GM23338 (cell line): ENCODE measurements around the gene MCC. TPM values are rescaled to one million over a fixed set of nuclear protein-coding genes. Genes with fewer than 3 reads are reported as not detected.

Source experiments
- ATAC-seq: fragments of 200-7000 bp; cut with Tn5 transposase; 3 replicates; pipeline ENCODE4 v1.9.1; 2020
- DNase-seq: peaks from one replicate; pipeline ENCODE4 v3.0.0-alpha.2; 2015; ENCODE audit warnings: low spot score
- H2AFZ ChIP-seq: fragments of 200-600 bp; sonication (generic); 2 replicates; pipeline ENCODE4 v1.8.0; 2016; ENCODE audit warnings: antibody characterized with exemption, mild to moderate bottlenecking, moderate library complexity
- H3F3A ChIP-seq: fragments of 200-600 bp; sonication (generic); replicated peaks from 2 replicates; pipeline ENCODE4 v1.8.0; 2017; ENCODE audit warnings: antibody characterized with exemption, mixed run types, low read depth
- H3K27ac ChIP-seq: fragments of 200-600 bp; sonication (generic); 2 replicates; pipeline ENCODE4 v1.6.1; 2016; ENCODE audit warnings: low read depth
- H3K27me3 ChIP-seq: fragments of 200-600 bp; sonication (generic); 2 replicates; pipeline ENCODE4 v1.8.0; 2016; ENCODE audit warnings: mild to moderate bottlenecking, mixed run types, moderate library complexity; ENCODE audit not compliant: insufficient read depth
- H3K36me3 ChIP-seq: fragments of 200-600 bp; sonication (generic); 2 replicates; pipeline ENCODE4 v1.8.0; 2016; ENCODE audit warnings: mild to moderate bottlenecking; ENCODE audit not compliant: insufficient read depth
- H3K4me1 ChIP-seq: fragments of 200-600 bp; sonication (generic); 2 replicates; pipeline ENCODE4 v1.8.0; 2016; ENCODE audit warnings: mild to moderate bottlenecking, moderate library complexity; ENCODE audit not compliant: insufficient read depth
- H3K4me2 ChIP-seq: fragments of 200-600 bp; sonication (generic); 2 replicates; pipeline ENCODE4 v1.7.1; 2017; ENCODE audit warnings: mixed run types
- H3K4me3 ChIP-seq: fragments of 200-600 bp; sonication (generic); 2 replicates; pipeline ENCODE4 v1.6.1; 2016; ENCODE audit warnings: mixed run types
- H3K79me2 ChIP-seq: fragments of 200-600 bp; sonication (generic); replicated peaks from 2 replicates; pipeline ENCODE4 v1.8.0; 2017; ENCODE audit warnings: mild to moderate bottlenecking; ENCODE audit not compliant: insufficient read depth
- H3K9me2 ChIP-seq: fragments of 200-600 bp; sonication (generic); 2 replicates; pipeline ENCODE4 v1.8.0; 2017; ENCODE audit not compliant: insufficient read depth
- H4K20me1 ChIP-seq: fragments of 200-600 bp; sonication (generic); replicated peaks from 2 replicates; pipeline ENCODE4 v1.8.0; 2017; ENCODE audit warnings: mild to moderate bottlenecking; ENCODE audit not compliant: insufficient read depth
- H3K27ac Mint-ChIP-seq: 2 replicates; pipeline ENCODE4 v1.8.0; 2020; ENCODE audit warnings: inconsistent platforms, mild to moderate bottlenecking, moderate library complexity, mixed read lengths
- H3K27me3 Mint-ChIP-seq: 3 replicates; pipeline ENCODE4 v1.8.0; 2022; ENCODE audit warnings: low read depth, mild to moderate bottlenecking, moderate library complexity, mixed read lengths, inconsistent platforms; ENCODE audit not compliant: insufficient read depth, poor library complexity
- H3K36me3 Mint-ChIP-seq: 3 replicates; pipeline ENCODE4 v1.8.0; 2021; ENCODE audit warnings: low read depth, mild to moderate bottlenecking, inconsistent platforms, moderate library complexity, mixed read lengths
- H3K4me1 Mint-ChIP-seq: 3 replicates; pipeline ENCODE4 v1.8.0; 2020; ENCODE audit warnings: mild to moderate bottlenecking, inconsistent platforms, mixed read lengths
- H3K4me3 Mint-ChIP-seq: 3 replicates; pipeline ENCODE4 v1.8.0; 2021; ENCODE audit warnings: moderate library complexity, mild to moderate bottlenecking, inconsistent platforms, mixed read lengths
- H3K9me3 Mint-ChIP-seq: 3 replicates; pipeline ENCODE4 v1.8.0; 2020; ENCODE audit warnings: moderate library complexity, mild to moderate bottlenecking, inconsistent platforms, mixed read lengths
- CREB1 ChIP-seq: fragments of 250-450 bp; sonication (Bioruptor Pico); IDR thresholded peaks from 2 replicates; pipeline ENCODE4 v1.5.0; 2020; ENCODE audit warnings: low read depth, mild to moderate bottlenecking, moderate library complexity
- CTCF ChIP-seq, 2 experiments: fragments of 200-600 bp in 1 of 2; sonication (generic) in 1 of 2; conservative IDR thresholded peaks; 2 replicates each; pipeline versions ENCODE4 v1.5.1 to v1.6.1; 2016 to 2017; ENCODE audit warnings: antibody characterized with exemption in 2 of 2, low read depth in 2 of 2, mild to moderate bottlenecking in 2 of 2, moderate library complexity in 1 of 2
- ETS1 ChIP-seq: IDR thresholded peaks from 2 replicates; pipeline ENCODE4 v1.6.1; 2016; ENCODE audit warnings: antibody characterized with exemption
- EZH2 ChIP-seq: fragments of 200-600 bp; sonication (generic); IDR thresholded peaks from one replicate; pipeline ENCODE4 v1.8.0; 2017; ENCODE audit warnings: antibody characterized with exemption, mild to moderate bottlenecking, low read depth; ENCODE audit not compliant: unreplicated experiment
- EZH2phosphoT487 ChIP-seq: fragments of 200-600 bp; sonication (generic); IDR thresholded peaks from one replicate; pipeline ENCODE4 v1.8.1; 2018; ENCODE audit warnings: antibody characterized with exemption; ENCODE audit not compliant: unreplicated experiment
- JUNB ChIP-seq: IDR thresholded peaks from one replicate; pipeline ENCODE4 v1.6.1; 2016; ENCODE audit warnings: antibody characterized with exemption; ENCODE audit not compliant: unreplicated experiment
- NANOG ChIP-seq: IDR thresholded peaks from 2 replicates; pipeline ENCODE4 v1.6.1; 2016; ENCODE audit warnings: antibody characterized with exemption, borderline replicate concordance
- POLR2AphosphoS5 ChIP-seq: IDR thresholded peaks from 2 replicates; pipeline ENCODE4 v1.6.1; 2016; ENCODE audit warnings: antibody characterized with exemption, low read depth
- STAT1 ChIP-seq: IDR thresholded peaks from one replicate; pipeline ENCODE4 v1.6.1; 2016; ENCODE audit warnings: antibody characterized with exemption; ENCODE audit not compliant: unreplicated experiment
- ZNF114 ChIP-seq: fragments of 250-450 bp; sonication (Bioruptor Pico); IDR thresholded peaks from 2 replicates; pipeline ENCODE4 v1.5.0; 2020; ENCODE audit warnings: mild to moderate bottlenecking, moderate library complexity
- ZNF331 ChIP-seq: fragments of 250-450 bp; sonication (Bioruptor Pico); IDR thresholded peaks from 2 replicates; pipeline ENCODE4 v1.5.0; 2020; ENCODE audit warnings: low read depth, mild to moderate bottlenecking, moderate library complexity
- polyA plus RNA-seq: library from polyadenylated mRNA; unstranded; fragments of >200 nt; fragmentation: Nextera tagmentation; extraction: Ambion mirVana; gene quantifications from 2 replicates; pipeline ENCODE4 v1.2.1, GENCODE V29; 2016
- total RNA-seq: library from RNA; depleted of rRNA; stranded (reverse); fragments of >200 nt; shearing (Covaris generic); gene quantifications from 2 replicates; pipeline ENCODE4 v1.2.3, GENCODE V29; 2014
- TF ChIP-seq, protein P1 (sequence below): fragments of 250-450 bp; sonication (Bioruptor Pico); IDR thresholded peaks from 2 replicates; pipeline ENCODE4 v1.5.0; 2020; ENCODE audit warnings: mild to moderate bottlenecking, moderate library complexity
- TF ChIP-seq, protein P2 (sequence below): IDR thresholded peaks from one replicate; pipeline ENCODE4 v1.6.1; 2018; ENCODE audit warnings: antibody characterized with exemption; ENCODE audit not compliant: unreplicated experiment

Gene MCC
- total and polyA plus RNA-seq, 2 experiments from 2014 or later = 3.8 to 10.1 TPM

- Mint-ChIP-seq H3K27ac (no peak overlapping the region), H3K4me1 (peaks cover 39% of the 10 kb centered on the region)
- TF ChIP-seq ETS1 (no peak), CTCF (conservative IDR thresholded peaks at IDR 0.05; ENCODE audit: low read depth in 2 of 2) (no peak), JUNB (no peak), ZNF331 (no peak), ZNF114 (CRISPR knock-in tag) (no peak), STAT1 (no peak), EZH2 (no peak), CREB1 (CRISPR knock-in tag) (no peak), NANOG (no peak), POLR2AphosphoS5 (no peak), EZH2phosphoT487 (no peak)
- TF ChIP-seq, protein P1, sequence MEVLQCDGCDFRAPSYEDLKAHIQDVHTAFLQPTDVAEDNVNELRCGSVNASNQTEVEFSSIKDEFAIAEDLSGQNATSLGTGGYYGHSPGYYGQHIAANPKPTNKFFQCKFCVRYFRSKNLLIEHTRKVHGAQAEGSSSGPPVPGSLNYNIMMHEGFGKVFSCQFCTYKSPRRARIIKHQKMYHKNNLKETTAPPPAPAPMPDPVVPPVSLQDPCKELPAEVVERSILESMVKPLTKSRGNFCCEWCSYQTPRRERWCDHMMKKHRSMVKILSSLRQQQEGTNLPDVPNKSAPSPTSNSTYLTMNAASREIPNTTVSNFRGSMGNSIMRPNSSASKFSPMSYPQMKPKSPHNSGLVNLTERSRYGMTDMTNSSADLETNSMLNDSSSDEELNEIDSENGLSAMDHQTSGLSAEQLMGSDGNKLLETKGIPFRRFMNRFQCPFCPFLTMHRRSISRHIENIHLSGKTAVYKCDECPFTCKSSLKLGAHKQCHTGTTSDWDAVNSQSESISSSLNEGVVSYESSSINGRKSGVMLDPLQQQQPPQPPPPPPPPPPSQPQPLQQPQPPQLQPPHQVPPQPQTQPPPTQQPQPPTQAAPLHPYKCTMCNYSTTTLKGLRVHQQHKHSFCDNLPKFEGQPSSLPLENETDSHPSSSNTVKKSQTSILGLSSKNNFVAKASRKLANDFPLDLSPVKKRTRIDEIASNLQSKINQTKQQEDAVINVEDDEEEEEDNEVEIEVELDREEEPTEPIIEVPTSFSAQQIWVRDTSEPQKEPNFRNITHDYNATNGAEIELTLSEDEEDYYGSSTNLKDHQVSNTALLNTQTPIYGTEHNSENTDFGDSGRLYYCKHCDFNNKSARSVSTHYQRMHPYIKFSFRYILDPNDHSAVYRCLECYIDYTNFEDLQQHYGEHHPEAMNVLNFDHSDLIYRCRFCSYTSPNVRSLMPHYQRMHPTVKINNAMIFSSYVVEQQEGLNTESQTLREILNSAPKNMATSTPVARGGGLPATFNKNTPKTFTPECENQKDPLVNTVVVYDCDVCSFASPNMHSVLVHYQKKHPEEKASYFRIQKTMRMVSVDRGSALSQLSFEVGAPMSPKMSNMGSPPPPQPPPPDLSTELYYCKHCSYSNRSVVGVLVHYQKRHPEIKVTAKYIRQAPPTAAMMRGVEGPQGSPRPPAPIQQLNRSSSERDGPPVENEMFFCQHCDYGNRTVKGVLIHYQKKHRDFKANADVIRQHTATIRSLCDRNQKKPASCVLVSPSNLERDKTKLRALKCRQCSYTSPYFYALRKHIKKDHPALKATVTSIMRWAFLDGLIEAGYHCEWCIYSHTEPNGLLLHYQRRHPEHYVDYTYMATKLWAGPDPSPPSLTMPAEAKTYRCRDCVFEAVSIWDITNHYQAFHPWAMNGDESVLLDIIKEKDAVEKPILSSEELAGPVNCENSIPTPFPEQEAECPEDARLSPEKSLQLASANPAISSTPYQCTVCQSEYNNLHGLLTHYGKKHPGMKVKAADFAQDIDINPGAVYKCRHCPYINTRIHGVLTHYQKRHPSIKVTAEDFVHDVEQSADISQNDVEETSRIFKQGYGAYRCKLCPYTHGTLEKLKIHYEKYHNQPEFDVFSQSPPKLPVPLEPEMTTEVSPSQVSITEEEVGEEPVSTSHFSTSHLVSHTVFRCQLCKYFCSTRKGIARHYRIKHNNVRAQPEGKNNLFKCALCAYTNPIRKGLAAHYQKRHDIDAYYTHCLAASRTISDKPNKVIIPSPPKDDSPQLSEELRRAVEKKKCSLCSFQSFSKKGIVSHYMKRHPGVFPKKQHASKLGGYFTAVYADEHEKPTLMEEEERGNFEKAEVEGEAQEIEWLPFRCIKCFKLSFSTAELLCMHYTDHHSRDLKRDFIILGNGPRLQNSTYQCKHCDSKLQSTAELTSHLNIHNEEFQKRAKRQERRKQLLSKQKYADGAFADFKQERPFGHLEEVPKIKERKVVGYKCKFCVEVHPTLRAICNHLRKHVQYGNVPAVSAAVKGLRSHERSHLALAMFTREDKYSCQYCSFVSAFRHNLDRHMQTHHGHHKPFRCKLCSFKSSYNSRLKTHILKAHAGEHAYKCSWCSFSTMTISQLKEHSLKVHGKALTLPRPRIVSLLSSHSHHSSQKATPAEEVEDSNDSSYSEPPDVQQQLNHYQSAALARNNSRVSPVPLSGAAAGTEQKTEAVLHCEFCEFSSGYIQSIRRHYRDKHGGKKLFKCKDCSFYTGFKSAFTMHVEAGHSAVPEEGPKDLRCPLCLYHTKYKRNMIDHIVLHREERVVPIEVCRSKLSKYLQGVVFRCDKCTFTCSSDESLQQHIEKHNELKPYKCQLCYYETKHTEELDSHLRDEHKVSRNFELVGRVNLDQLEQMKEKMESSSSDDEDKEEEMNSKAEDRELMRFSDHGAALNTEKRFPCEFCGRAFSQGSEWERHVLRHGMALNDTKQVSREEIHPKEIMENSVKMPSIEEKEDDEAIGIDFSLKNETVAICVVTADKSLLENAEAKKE (CRISPR knock-in tag) = no peak
- TF ChIP-seq, protein P2, sequence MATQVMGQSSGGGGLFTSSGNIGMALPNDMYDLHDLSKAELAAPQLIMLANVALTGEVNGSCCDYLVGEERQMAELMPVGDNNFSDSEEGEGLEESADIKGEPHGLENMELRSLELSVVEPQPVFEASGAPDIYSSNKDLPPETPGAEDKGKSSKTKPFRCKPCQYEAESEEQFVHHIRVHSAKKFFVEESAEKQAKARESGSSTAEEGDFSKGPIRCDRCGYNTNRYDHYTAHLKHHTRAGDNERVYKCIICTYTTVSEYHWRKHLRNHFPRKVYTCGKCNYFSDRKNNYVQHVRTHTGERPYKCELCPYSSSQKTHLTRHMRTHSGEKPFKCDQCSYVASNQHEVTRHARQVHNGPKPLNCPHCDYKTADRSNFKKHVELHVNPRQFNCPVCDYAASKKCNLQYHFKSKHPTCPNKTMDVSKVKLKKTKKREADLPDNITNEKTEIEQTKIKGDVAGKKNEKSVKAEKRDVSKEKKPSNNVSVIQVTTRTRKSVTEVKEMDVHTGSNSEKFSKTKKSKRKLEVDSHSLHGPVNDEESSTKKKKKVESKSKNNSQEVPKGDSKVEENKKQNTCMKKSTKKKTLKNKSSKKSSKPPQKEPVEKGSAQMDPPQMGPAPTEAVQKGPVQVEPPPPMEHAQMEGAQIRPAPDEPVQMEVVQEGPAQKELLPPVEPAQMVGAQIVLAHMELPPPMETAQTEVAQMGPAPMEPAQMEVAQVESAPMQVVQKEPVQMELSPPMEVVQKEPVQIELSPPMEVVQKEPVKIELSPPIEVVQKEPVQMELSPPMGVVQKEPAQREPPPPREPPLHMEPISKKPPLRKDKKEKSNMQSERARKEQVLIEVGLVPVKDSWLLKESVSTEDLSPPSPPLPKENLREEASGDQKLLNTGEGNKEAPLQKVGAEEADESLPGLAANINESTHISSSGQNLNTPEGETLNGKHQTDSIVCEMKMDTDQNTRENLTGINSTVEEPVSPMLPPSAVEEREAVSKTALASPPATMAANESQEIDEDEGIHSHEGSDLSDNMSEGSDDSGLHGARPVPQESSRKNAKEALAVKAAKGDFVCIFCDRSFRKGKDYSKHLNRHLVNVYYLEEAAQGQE = no peak
Observed at GRCh38 chr5:113283558-113283957, 204.7 kb downstream of the MCC start.

More at GRCh38 chr5:113283558-113283957, 204.7 kb downstream of the MCC start:
- Histone ChIP-seq H3K4me3 (no peak overlapping the region), H4K20me1 (0 out of 2 replicates have a peak, but pooled peaks cover 2% of the 10 kb centered on the region), H3F3A (no peaks in the 10 kb centered on the region), H3K36me3 (no peaks in the 10 kb centered on the region), H2AFZ (no peak overlapping the region), H3K4me1 (peaks cover 4% of the 10 kb centered on the region), H3K27me3 (no peaks in the 10 kb centered on the region), H3K27ac (no peak overlapping the region), H3K9me2 (no peaks in the 10 kb centered on the region), H3K79me2 (peaks cover 24% of the 10 kb centered on the region), H3K4me2 (no peak overlapping the region)
- ATAC-seq = no peak
- Mint-ChIP-seq H3K9me3 (no peaks in the 10 kb centered on the region), H3K4me3 (no peak overlapping the region), H3K27me3 (no peaks in the 10 kb centered on the region), H3K36me3 (no peaks in the 10 kb centered on the region)
- no peak for DNase-seq
